Effector CD4-positive, alpha-beta T cell (primary cell): Measurements from ENCODE around the gene CENPX.

ENCODE experiments used
- DNase-seq: peaks from one replicate; pipeline ENCODE4 v3.0.0-alpha.2; 2020

The CENPX gene

GRCh38 chr17:81976332-81977210 is 46.1 kb downstream of the CENPX start:
- DNase-seq: no peak

- DNase-seq: no peak
Measured at GRCh38 chr17:81973432-81973831, 49.2 kb downstream of the CENPX start.

DNA sequence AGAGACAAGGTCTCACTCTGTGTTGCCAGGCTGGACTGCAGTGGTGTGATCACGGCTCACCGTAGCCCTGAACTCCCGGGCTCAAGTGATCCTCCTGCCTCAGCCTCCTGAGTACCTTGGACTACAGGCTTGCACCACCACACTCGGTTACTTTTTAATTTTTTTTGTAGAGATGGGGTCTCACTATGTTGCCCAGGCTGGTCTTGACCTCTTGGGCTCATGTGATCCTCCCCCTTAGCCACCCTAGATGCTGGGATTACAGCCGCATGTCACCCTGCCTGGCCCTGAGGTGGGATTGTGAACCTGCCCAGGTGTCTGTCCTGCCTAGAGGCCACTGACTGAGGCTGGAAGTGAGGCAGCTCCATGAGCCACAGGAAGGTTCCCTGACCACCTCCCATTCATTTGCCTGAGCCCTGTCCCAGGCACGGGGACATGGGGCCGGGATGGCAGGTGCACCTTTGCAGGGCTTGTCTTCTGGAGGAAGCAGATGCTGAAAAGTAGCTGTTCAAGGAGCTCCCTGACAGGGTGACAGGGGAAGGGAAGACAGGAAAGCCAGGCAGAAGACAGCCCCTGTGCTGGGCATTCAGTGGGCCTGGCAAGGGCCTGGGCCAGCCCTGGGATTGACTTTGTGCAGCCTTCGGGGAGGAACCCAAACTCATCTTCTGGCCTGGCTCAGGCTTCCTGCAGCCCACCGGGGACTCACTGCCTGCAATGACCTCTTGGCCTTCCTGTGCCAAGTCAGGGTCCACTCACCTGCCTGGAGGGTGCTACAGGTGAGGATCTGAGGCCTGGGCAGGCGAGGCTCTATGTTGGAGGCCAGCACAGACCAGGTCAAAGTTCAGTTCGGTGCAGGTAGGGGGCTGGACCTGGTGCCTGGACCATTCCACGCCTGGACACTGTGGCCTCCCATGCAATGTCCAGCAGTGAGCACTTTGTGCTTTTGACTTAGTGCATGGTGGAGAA is 53.5 kb downstream of the CENPX start:
- no peak for DNase-seq
